ENCODE data around the gene IL17RC.

- TF ChIP-seq POLR2A (IDR thresholded peaks at IDR 0.05) (no peak), CTCF (IDR thresholded peaks at IDR 0.05 in 8 of 11, conservative IDR thresholded peaks at IDR 0.05 in 3 of 11) (no peak), POLR2AphosphoS5 (IDR thresholded peaks at IDR 0.05) (no peak)
Observed at GRCh38 chr3:9951598-9951961, 34.7 kb downstream of the IL17RC start.
